Fibroblast of skin of abdomen (primary cell): ENCODE measurements around the gene SSR1. TPM values are rescaled to one million over a fixed set of nuclear protein-coding genes. Genes with fewer than 3 reads are reported as not detected.
"Not testable (repeated sequence)": the region's sequence is repeated elsewhere in the genome, so short reads cannot be mapped to it uniquely, and the experiment has no call there.

ENCODE experiments used
- DNase-seq: peaks from one replicate; pipeline ENCODE4 v3.0.0-alpha.2; 2013
- polyA plus RNA-seq, 2 experiments: library from polyadenylated mRNA; unstranded; fragments of 120-200 nt; gene quantifications; one replicate each; pipeline ENCODE4 v1.2.1, GENCODE V29; 2013; ENCODE audit not compliant: insufficient read length in 2 of 2

SSR1 gene
- polyA plus RNA-seq (2013, experiment 1 of 2; ENCODE audit: insufficient read length) = 202 TPM
- 200 TPM for polyA plus RNA-seq (2013, experiment 2 of 2; ENCODE audit: insufficient read length)

- DNase-seq = peak; percentile 98
Measured at GRCh38 chr6:7312616-7313504, at the start of gene SSR1. Gene SSR1 (minus strand): TSS chr6:7313199. CDS start chr6:7313120, 79 bp downstream.

GRCh38 chr6:7351916-7352315 lies 38.9 kb upstream of the SSR1 start:
- not testable (repeated sequence) for DNase-seq

- DNase-seq = not testable (repeated sequence)
Measured at GRCh38 chr6:7350591-7350990, 37.6 kb upstream of the SSR1 start.

GRCh38 chr6:7347551-7347997 lies 34.6 kb upstream of the SSR1 start:
- not testable (repeated sequence) for DNase-seq

GRCh38 chr6:7344773-7345450 lies 31.9 kb upstream of the SSR1 start:
- not testable (repeated sequence) for DNase-seq

- no peak for DNase-seq
Measured at GRCh38 chr6:7343546-7344475, 30.8 kb upstream of the SSR1 start.

GRCh38 chr6:7341989-7342742 lies 29.2 kb upstream of the SSR1 start:
- peak; percentile 13 for DNase-seq

GRCh38 chr6:7341271-7341670 lies 28.3 kb upstream of the SSR1 start:
- DNase-seq = no peak

GRCh38 chr6:7339007-7339732 lies 26.2 kb upstream of the SSR1 start:
- DNase-seq = not testable (repeated sequence)

- DNase-seq = no peak
Measured at GRCh38 chr6:7338031-7338430, 25.0 kb upstream of the SSR1 start.

GRCh38 chr6:7335519-7335918 lies 22.5 kb upstream of the SSR1 start:
- no peak for DNase-seq

- no peak for DNase-seq
Measured at GRCh38 chr6:7334685-7335084, 21.7 kb upstream of the SSR1 start.

- DNase-seq = no peak
Measured at GRCh38 chr6:7332090-7332745, 19.2 kb upstream of the SSR1 start.

GRCh38 chr6:7331452-7331851 lies 18.5 kb upstream of the SSR1 start:
- DNase-seq = no peak

- DNase-seq = no peak
Measured at GRCh38 chr6:7328243-7328642, 15.2 kb upstream of the SSR1 start.

GRCh38 chr6:7325750-7326149 lies 12.8 kb upstream of the SSR1 start:
- DNase-seq = no peak

- DNase-seq = no peak
Measured at GRCh38 chr6:7324520-7324919, 11.5 kb upstream of the SSR1 start.

- DNase-seq = no peak
Measured at GRCh38 chr6:7323074-7323473, 10.1 kb upstream of the SSR1 start.

- DNase-seq = not testable (repeated sequence)
Measured at GRCh38 chr6:7321866-7322265, 8.9 kb upstream of the SSR1 start.

GRCh38 chr6:7319406-7319805 lies 6.4 kb upstream of the SSR1 start:
- DNase-seq = not testable (repeated sequence)
